HepG2 (cell line): ENCODE results near the gene TUG1. TPM values are rescaled to one million over a fixed set of nuclear protein-coding genes. Genes with fewer than 3 reads are reported as not detected.

Experiments
- CEBPB ChIP-seq: IDR thresholded peaks from 2 replicates; pipeline ENCODE4 v1.6.1; 2011; ENCODE audit warnings: low read depth, low read length, improper control_type of control experiment, borderline replicate concordance
- EZH2 ChIP-seq: conservative IDR thresholded peaks from 2 replicates; pipeline ENCODE4 v1.6.1; 2012; ENCODE audit warnings: mild to moderate bottlenecking, low read depth, low read length, moderate library complexity
- GATA4 ChIP-seq: sonication (generic); IDR thresholded peaks from 2 replicates; pipeline ENCODE4 v1.6.1; 2016; ENCODE audit warnings: antibody characterized with exemption, low read depth, borderline replicate concordance
- MIXL1 ChIP-seq: IDR thresholded peaks from 2 replicates; pipeline ENCODE4 v1.6.1; 2016
- MTA1 ChIP-seq: sonication (generic); formaldehyde crosslinking; IDR thresholded peaks from 2 replicates; pipeline ENCODE4 v1.4.0; 2020; ENCODE audit warnings: missing genetic modification reagents, mild to moderate bottlenecking, borderline replicate concordance
- POLR2G ChIP-seq: fragments of 200-400 bp; formaldehyde crosslinking; IDR thresholded peaks from 2 replicates; pipeline ENCODE4 v1.6.1; 2018; ENCODE audit warnings: mild to moderate bottlenecking, low read depth, low read length, moderate library complexity
- ZIK1 ChIP-seq: sonication (generic); formaldehyde crosslinking; IDR thresholded peaks from 2 replicates; pipeline ENCODE4 v1.5.0; 2020; ENCODE audit warnings: mild to moderate bottlenecking, low read depth, missing genetic modification reagents, borderline replicate concordance
- ZNF350 ChIP-seq: sonication (generic); formaldehyde crosslinking; IDR thresholded peaks from 2 replicates; pipeline ENCODE4 v1.4.0; 2020; ENCODE audit warnings: mild to moderate bottlenecking, low read depth, missing genetic modification reagents, borderline replicate concordance
- ZNF550 ChIP-seq: sonication (generic); formaldehyde crosslinking; IDR thresholded peaks from 2 replicates; pipeline ENCODE4 v1.4.0; 2020; ENCODE audit warnings: mild to moderate bottlenecking, missing genetic modification reagents, borderline replicate concordance
- polyA plus RNA-seq, 8 experiments: library from polyadenylated mRNA; depleted of rRNA in 3 of 8; stranded (reverse) in 7 of 8; unstranded in 1 of 8; fragments of >200 nt; fragmentation: Illumina TruSeq in 4 of 8; extraction: Trizol in 4 of 8; gene quantifications; 2 replicates each; pipeline versions ENCODE4 v1.2.1 to v1.2.3, GENCODE V29; 2011 to 2016; ENCODE audit warnings: low read depth in 4 of 8, missing spikeins in 1 of 8, mixed read lengths in 1 of 8; ENCODE audit not compliant: insufficient read depth in 1 of 8
- total RNA-seq, 5 experiments: library from RNA; depleted of rRNA; stranded (reverse); fragments of >200 nt; fragmentation: Illumina TruSeq; extraction: Trizol; gene quantifications; 2 replicates each; pipeline ENCODE4 v1.2.3, GENCODE V29; 2016; ENCODE audit warnings: low read depth in 1 of 5
- TF ChIP-seq, protein P1 (sequence below): sonication (generic); formaldehyde crosslinking; IDR thresholded peaks from 2 replicates; pipeline ENCODE4 v1.4.0; 2020; ENCODE audit warnings: missing genetic modification reagents, borderline replicate concordance
- TF ChIP-seq, protein P2 (sequence below): sonication (generic); formaldehyde crosslinking; IDR thresholded peaks from 2 replicates; pipeline ENCODE4 v1.9.0; 2022; ENCODE audit warnings: missing genetic modification reagents, mild to moderate bottlenecking, borderline replicate concordance
- TF ChIP-seq, protein P3 (sequence below): IDR thresholded peaks from 2 replicates; pipeline ENCODE4 v1.6.1; 2016; ENCODE audit warnings: missing compliant biosample characterization, missing genetic modification reagents, borderline replicate concordance
- TF ChIP-seq, protein P4 (sequence below): IDR thresholded peaks from 2 replicates; pipeline ENCODE4 v1.6.1; 2016; ENCODE audit warnings: low read depth
- TF ChIP-seq, protein P5 (sequence below): sonication (generic); formaldehyde crosslinking; IDR thresholded peaks from 2 replicates; pipeline ENCODE4 v1.4.0; 2020; ENCODE audit warnings: missing genetic modification reagents, borderline replicate concordance

The TUG1 gene
- total and polyA plus RNA-seq, 2 of the 13 experiments (the other 11 are each of a cell fraction or from before 2014, with no cell fraction given) = 35.2 to 122 TPM

DNA sequence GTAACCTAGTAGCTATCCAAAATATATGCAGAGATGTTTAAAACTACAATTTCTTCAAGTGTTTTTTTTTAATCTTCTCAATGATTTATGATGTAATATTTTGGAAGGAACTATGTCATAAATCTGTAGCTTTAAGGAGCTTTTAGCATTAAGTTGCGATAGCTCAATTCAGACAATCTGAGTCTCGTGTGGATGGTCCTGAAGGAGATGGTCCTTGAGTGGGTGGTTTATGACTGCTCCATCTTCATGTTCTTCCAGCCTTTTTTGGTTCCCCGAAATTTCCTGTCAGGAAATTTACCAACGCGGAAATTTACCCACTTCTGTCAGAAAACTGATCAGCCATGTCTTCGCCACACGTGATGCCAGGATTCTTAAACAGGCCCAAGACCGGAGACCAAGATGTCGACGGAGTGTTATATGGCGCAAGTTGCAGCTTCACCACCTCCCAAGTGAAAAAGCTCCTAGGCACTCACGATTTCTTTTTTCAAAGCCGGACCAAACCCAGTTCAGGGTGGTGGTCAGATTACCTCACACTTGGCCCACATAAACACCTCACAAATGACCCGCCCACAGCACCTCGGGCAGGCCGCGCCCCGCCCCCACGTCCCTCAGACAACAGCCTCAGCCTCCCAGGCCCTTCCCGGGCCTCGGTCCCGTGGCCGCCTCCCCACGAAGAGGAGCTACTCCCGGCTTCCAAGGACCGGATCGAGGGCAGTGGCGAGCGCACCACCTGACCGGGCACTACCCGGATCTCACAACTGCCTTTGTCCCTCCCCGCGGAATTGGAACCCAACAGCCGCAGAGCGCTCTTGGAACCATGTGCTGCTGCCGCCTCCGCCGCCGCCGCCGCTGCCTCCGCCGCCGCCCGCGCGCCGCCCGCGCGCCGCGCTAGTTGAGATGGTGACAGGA lies 796 bp upstream of the TUG1 start, which contains the start of gene MORC2 (continued):
- TF ChIP-seq, protein P1, sequence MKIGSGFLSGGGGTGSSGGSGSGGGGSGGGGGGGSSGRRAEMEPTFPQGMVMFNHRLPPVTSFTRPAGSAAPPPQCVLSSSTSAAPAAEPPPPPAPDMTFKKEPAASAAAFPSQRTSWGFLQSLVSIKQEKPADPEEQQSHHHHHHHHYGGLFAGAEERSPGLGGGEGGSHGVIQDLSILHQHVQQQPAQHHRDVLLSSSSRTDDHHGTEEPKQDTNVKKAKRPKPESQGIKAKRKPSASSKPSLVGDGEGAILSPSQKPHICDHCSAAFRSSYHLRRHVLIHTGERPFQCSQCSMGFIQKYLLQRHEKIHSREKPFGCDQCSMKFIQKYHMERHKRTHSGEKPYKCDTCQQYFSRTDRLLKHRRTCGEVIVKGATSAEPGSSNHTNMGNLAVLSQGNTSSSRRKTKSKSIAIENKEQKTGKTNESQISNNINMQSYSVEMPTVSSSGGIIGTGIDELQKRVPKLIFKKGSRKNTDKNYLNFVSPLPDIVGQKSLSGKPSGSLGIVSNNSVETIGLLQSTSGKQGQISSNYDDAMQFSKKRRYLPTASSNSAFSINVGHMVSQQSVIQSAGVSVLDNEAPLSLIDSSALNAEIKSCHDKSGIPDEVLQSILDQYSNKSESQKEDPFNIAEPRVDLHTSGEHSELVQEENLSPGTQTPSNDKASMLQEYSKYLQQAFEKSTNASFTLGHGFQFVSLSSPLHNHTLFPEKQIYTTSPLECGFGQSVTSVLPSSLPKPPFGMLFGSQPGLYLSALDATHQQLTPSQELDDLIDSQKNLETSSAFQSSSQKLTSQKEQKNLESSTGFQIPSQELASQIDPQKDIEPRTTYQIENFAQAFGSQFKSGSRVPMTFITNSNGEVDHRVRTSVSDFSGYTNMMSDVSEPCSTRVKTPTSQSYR (CRISPR knock-in tag) = peak; percentile 81
- TF ChIP-seq CEBPB = 0 out of 2 replicates have a peak, but pooled peaks have one; percentile 1
- TF ChIP-seq MTA1 (CRISPR knock-in tag) = no peak
- TF ChIP-seq ZNF550 = no peak
- TF ChIP-seq MIXL1 = no peak
- TF ChIP-seq ZNF350 (CRISPR knock-in tag) = peak; percentile 6; the same call in 1 of the 2 replicates
- TF ChIP-seq, protein P2, sequence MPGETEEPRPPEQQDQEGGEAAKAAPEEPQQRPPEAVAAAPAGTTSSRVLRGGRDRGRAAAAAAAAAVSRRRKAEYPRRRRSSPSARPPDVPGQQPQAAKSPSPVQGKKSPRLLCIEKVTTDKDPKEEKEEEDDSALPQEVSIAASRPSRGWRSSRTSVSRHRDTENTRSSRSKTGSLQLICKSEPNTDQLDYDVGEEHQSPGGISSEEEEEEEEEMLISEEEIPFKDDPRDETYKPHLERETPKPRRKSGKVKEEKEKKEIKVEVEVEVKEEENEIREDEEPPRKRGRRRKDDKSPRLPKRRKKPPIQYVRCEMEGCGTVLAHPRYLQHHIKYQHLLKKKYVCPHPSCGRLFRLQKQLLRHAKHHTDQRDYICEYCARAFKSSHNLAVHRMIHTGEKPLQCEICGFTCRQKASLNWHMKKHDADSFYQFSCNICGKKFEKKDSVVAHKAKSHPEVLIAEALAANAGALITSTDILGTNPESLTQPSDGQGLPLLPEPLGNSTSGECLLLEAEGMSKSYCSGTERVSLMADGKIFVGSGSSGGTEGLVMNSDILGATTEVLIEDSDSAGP (CRISPR knock-in tag) = no peak
- TF ChIP-seq GATA4 = no peak
- TF ChIP-seq EZH2 = no peak
- TF ChIP-seq, protein P3, sequence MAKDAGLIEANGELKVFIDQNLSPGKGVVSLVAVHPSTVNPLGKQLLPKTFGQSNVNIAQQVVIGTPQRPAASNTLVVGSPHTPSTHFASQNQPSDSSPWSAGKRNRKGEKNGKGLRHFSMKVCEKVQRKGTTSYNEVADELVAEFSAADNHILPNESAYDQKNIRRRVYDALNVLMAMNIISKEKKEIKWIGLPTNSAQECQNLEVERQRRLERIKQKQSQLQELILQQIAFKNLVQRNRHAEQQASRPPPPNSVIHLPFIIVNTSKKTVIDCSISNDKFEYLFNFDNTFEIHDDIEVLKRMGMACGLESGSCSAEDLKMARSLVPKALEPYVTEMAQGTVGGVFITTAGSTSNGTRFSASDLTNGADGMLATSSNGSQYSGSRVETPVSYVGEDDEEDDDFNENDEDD (CRISPR knock-in tag) = 0 out of 2 replicates have a peak, but pooled peaks have one; percentile 14
- TF ChIP-seq POLR2G = no peak
- TF ChIP-seq, protein P4, sequence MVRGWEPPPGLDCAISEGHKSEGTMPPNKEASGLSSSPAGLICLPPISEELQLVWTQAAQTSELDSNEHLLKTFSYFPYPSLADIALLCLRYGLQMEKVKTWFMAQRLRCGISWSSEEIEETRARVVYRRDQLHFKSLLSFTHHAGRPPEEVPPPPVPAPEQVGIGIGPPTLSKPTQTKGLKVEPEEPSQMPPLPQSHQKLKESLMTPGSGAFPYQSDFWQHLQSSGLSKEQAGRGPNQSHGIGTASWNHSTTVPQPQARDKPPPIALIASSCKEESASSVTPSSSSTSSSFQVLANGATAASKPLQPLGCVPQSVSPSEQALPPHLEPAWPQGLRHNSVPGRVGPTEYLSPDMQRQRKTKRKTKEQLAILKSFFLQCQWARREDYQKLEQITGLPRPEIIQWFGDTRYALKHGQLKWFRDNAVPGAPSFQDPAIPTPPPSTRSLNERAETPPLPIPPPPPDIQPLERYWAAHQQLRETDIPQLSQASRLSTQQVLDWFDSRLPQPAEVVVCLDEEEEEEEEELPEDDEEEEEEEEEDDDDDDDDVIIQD (CRISPR knock-in tag) = no peak
- TF ChIP-seq, protein P5, sequence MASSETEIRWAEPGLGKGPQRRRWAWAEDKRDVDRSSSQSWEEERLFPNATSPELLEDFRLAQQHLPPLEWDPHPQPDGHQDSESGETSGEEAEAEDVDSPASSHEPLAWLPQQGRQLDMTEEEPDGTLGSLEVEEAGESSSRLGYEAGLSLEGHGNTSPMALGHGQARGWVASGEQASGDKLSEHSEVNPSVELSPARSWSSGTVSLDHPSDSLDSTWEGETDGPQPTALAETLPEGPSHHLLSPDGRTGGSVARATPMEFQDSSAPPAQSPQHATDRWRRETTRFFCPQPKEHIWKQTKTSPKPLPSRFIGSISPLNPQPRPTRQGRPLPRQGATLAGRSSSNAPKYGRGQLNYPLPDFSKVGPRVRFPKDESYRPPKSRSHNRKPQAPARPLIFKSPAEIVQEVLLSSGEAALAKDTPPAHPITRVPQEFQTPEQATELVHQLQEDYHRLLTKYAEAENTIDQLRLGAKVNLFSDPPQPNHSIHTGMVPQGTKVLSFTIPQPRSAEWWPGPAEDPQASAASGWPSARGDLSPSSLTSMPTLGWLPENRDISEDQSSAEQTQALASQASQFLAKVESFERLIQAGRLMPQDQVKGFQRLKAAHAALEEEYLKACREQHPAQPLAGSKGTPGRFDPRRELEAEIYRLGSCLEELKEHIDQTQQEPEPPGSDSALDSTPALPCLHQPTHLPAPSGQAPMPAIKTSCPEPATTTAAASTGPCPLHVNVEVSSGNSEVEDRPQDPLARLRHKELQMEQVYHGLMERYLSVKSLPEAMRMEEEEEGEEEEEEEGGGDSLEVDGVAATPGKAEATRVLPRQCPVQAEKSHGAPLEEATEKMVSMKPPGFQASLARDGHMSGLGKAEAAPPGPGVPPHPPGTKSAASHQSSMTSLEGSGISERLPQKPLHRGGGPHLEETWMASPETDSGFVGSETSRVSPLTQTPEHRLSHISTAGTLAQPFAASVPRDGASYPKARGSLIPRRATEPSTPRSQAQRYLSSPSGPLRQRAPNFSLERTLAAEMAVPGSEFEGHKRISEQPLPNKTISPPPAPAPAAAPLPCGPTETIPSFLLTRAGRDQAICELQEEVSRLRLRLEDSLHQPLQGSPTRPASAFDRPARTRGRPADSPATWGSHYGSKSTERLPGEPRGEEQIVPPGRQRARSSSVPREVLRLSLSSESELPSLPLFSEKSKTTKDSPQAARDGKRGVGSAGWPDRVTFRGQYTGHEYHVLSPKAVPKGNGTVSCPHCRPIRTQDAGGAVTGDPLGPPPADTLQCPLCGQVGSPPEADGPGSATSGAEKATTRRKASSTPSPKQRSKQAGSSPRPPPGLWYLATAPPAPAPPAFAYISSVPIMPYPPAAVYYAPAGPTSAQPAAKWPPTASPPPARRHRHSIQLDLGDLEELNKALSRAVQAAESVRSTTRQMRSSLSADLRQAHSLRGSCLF (CRISPR knock-in tag) = no peak
- 0 out of 2 replicates have a peak, but pooled peaks have one; percentile 11 for TF ChIP-seq ZIK1
